HG03571 (cell line): ENCODE results near the gene IL36B.

ENCODE experiments used
- ATAC-seq: cut with Tn5 transposase; IDR thresholded peaks from one replicate; pipeline ENCODE4 v1.9.1; 2021; ENCODE audit not compliant: unreplicated experiment

IL36B gene

DNA sequence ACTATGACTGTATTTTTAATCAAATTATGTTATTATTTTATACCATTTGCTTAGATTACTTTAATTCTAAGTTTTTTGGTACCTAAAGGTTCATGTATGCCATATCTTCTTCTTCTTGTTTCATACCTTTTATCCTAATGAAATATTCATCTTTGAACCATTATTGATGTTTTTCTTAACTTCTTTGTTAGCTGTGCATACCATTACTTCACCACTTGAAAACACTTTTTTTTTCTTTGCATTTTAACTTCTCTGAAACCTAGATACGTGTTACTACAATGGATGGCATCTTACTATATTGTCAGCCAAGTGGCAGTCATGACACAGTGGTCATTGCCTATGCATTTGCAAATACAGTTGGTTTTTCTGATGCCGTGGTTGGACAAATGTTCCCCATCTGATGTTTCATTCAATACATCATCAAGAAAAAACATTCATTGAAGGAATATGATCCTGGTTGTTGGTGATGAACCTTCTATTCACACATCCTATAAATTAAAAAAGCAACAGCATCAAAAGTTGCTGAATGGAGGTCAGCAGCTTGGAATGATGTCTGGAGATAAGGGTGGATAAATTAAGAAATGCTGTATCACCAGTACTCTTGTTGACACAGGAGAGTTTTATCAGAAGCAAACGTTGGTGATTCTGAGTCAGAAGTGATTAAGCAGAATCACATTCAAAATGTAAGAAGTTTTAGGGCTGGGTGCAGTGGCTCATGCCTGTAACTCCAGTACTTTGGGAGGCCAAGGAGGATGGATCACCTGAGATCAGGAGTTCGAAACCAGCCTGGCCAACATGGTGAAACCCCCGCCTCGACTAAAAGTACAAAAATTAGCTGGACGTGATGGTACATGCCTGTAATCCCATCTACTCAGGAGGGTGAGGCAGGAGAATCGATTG, 40.0 kb downstream of the IL36B start:
- ATAC-seq, result no peak

DNA sequence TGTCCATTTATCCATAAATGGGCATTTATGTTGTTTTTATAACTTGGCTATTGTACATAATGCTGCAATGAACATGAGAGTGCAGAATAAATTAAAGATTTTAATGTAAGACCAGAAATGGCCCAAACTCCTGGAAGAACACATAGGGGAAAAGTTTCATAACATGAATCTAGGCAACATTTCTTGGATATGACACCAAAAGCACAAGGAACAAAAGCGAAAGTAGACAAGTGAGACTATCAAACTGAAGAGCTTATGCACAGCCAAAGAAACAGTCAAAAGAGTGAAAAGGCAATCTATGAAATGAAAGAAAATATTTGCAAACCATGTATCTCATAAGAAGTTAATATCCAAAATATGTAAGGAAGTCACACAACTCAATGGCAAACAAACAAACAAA, 41.6 kb downstream of the IL36B start:
- no peak for ATAC-seq

DNA sequence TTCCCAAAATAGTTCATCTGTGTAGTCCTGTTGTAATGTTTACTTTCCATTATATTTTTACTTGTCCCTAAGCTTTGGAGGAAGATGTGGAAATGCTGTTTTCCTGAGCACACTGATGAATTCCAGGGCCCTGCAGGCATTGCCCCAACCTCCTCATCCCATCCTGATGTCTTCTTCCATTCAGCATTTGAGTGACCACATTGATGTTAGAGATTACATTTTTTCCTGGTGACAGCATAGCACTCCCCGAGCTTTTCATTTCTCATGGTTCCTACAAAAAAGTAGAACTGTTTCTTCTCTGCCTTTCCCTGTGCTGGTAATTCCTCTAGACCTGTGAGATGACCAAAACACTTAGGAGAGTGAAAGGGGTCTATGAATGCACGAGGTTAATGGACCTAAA, 42.6 kb downstream of the IL36B start:
- ATAC-seq, result no peak

DNA sequence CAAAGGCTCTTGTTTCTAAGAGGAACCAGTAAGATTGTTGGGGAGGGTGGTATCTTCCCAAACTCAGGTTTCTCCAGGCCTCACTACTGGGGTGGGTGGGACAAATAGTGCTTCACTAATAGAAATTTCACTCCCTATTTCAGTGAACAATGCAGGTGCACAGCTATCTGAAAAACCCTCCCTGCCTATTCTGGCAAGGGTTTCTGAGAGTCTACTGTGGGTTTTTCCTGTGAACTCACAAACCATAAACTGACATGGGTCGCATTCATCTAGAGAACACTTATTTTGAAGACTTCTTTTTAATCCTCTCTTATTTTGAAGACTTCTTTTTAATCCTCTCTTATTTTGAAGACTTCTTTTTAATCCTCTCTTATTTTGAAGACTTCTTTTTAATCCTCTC, 43.0 kb downstream of the IL36B start:
- no peak for ATAC-seq

DNA sequence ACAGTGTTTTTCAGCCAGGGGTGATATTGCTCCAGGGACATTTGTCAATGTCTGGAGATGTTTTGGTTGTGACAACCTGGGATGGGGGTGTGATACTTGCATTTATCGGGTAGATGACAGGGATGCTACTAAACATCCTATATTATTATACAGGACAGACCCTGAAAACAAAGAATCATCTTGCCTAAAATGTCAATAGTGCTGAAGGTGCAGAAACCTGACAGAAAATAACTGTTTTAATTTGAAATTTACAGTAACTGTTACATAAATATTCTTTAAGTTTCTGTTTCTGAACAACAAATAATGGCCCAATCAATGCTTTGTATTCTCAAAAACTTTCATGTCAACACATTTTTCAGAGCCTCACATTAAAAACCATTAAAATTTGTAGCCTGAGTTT, 45.4 kb downstream of the IL36B start:
- ATAC-seq, result no peak

DNA sequence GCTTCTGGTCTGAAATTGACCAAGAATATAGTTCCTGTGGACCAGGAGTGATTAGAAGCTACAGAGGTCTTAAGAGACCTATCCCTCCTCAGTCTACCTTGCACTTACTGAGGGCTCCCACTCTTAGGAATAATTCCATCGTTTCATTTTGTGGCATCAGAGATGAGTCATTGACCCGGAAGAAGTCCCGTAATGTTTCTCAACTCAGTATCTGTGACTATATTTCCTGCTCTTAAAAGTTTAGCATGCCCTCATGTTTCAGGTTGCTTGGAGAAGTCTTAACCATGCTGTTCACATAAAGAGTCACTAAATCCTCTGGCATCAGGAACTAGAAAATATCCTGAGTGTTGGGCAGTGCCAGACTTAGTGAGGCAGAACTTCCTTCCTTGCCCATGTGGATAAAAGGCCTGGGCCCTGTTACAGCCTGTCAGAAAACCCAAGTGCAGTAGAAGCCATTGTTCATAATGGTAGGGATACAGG, 47.6 kb downstream of the IL36B start, which contains the start of gene IL36A:
IL36A (plus strand) TSS at position 430 of the 480 bp plus-strand sequence. CDS start 413 bp downstream, outside the sequence.
- ATAC-seq, result no peak

DNA sequence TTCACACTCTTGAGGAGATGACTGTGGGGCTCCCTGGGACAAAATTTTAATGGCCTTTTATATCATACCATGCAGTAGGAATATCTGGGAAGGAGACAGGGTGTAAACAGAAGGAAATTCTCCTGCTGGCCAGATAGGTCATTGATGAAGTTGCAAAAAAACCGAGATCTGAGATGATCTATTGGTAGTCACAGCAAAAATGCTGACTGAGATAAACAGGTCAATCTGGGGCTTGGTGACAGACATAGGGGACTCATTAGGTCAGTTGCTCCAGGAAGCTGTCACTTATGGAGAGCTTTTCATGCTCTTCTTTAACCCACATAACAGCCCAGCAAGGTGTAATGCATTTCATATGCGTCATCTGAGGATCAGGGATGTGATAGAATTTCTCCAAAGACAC, 50.0 kb downstream of the IL36B start:
- ATAC-seq, result no peak

DNA sequence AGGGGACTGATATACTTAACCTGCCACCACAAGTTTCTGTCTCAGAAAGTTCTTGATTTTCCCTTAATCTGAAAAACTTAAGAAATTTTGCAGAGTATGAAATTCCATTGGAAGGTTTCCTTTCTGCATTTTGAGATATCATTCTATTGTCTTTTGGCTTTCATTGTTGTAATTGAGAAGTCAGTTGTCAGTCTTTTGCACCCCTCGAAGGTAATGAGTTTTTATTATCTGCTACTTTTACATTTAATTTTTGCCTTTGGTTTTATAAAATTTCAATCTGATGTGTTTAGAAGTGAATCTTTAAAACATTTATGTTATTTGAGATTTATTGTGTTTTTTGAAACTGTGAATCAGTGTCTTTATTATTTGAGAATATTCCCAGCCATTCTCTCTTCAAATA, 52.2 kb downstream of the IL36B start:
- no peak for ATAC-seq

DNA sequence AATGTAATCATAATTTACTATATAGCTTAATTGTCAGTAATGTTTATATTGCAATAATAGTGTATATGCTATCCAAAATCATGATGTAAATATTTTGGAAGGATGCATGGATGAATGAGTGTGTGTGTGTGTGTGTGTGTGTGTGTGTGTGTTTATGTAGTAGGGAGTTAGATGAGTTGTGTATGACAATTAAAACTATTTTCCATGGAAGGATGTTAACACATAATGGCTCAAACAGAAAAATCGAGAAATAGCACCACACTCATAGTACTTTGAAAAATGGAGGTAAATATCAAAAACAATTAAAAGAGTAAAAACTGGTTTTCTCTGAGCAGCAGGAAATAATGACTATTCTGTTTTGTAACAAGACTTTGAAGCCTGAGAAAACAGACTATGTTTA, 55.5 kb downstream of the IL36B start:
- no peak for ATAC-seq

DNA sequence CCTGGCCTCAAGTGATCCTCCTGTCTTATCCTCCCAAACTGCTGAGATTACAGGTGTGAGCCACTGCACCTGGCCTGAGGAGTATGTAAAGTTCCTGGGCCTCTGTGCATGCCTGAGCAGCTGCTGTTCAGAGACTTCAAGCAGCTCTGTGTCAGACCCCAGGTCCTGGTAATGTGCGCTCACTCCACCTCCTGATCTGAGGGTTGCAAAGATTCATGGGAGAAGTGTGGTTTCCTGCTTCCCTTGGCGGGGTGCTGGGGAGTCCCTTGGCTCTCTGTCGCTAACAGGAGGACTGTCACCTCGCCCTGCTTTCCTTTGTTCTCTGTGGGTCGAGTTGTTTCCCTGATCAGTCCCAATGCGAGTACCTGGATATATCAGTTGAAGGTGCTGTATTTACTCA, 56.0 kb downstream of the IL36B start:
- no peak for ATAC-seq

DNA sequence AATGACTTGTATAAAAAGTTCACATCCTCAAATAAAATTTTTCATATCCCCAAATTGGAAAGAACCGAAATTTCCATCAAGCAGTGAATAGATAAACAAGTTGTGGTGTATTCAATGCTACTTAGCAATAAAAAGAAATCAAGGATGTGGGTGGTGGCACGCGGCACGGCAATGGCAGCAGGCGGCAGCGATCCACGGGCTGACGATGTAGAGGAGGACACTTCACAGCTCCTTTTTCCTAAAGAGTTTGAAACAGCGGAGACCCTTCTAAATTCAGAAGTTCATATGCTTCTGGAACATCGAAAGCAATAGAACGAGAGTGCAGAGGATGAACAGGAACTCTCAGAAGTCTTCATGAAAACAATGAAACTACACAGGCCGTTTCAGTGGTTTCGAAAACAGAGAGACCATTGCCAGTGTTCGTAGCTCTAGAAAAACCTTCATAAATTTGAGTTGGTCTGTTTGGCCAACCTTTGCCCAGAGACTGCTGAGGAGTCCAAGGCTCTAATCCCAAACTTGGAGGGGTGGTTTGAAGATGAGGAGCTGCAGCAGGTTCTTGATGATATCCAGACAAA, 57.2 kb downstream of the IL36B start:
- ATAC-seq, result no peak

DNA sequence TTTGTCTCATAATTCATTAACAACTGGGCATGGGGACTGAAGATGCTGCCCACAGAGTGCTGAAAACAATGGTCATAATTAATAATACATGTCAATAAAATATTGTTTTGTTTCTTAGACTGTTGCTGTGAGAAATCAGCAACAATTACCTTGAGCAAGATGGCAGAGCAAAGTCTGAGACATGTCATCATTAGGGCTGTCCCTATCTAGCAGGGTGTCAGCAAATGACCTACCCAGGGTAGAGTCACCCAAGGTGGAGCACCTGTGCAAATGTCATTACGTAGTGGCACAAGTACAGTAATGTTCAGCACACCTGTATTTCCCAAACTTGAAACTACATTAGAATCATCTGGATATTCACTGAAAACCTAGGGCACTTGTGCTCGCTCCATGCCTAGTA, 58.0 kb downstream of the IL36B start:
- ATAC-seq, result no peak

DNA sequence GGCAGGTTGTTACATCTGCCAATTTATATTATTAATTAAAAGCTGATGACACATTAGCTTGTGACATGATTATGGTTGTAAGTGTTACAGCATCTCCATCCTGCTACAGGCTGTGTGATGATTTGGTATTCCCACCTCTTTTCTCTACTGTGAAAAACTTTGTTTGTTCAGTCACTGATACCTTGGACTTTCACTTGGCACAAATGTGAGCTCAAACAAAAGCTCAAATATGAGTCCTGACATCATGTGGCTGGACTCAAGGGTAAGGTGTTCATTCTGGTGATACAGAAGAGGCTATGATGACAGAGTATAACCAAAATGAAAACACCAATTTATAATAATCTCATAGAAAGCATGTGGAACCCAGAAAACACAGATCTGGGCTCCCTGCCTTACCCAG, 58.8 kb downstream of the IL36B start:
- ATAC-seq, result no peak

DNA sequence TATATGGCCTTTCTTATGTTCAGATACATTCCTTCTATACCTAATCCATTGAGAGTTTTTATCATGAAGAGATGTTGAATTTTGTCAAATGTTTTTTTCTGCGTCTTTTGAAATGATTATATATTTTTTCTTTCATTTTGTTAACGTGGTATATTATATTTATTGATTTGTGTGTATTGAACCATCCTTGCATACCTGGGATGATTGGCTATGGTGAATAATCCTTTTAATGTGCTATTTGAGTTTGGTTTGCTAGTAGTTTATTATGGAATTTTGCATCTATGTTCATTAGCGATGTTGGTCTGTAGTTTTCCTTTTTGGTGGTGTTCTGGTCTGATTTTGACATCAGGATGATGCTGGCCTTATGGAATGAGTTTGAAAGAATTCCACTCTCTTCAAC, 63.1 kb downstream of the IL36B start:
- no peak for ATAC-seq

DNA sequence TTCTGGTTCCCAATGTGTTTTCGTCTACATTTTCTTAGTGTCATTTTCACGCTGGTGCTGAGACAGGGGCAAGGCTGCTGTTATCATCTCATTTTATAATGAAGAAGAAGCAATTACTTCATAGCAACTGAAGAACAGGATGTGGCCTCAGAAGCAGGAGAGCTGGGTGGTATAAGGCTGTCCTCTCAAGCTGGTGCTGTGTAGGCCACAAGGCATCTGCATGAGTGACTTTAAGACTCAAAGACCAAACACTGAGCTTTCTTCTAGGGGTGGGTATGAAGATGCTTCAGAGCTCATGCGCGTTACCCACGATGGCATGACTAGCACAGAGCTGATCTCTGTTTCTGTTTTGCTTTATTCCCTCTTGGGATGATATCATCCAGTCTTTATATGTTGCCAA, 67.6 kb downstream of the IL36B start:
- ATAC-seq, result no peak

DNA sequence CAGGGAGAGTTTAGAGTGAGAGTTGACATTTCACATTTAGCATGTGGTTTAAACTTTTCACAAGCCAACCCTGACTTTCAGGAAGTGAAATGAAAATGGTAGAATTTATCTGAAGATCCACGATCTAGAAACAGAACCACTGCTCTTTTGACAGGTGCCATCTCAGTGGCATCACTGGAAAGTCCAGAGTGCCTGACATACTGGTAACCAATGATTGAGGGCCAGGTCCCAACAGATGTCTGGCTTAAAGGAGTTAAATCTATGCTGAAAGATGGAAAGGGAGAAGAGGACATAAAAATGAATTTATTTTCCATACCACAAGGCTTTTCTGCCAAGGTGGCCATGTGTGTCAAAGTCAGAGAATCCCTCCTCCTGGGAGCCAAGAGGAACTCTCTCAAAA, 72.1 kb downstream of the IL36B start:
- no peak for ATAC-seq

DNA sequence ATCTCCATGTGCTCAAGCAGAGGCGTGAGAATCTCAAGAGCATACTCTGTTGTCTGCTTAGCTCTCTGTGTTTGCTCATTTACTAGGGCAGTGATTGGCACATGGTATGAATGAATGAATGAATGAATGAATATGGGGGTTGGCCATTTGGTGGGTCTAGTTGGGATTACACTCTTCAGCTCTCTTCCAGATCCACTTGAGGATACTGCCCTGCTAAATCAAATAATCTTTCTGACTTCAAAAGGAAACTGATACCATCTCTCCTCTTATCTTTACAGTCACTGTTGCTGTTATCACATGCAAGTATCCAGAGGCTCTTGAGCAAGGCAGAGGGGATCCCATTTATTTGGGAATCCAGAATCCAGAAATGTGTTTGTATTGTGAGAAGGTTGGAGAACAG, 72.9 kb downstream of the IL36B start:
- ATAC-seq, result no peak

DNA sequence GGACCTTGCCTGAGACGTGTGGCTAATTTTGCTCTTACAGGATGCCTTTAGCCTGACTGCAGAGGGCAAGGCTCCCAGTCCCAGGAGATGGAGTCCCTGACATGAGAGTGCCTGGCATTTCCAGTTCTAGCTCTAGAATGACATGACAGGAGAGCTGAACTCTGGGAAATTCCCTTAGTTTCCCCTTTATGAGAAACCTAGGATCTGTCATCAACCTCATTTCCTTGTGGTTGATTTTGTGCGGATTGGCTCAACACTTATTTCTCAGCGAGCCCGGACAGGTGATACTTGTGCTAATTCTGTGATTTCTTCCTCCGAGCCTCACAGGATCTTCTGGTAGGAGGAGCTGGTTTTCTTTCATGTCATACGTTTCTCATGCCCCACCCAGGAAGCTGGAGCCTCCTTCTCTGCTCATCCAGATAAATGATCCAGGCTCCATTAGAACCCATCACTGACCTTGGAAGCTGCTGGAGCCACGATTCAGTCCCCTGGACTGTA, 75.1 kb downstream of the IL36B start, which contains the start of gene IL36G:
IL36G (plus strand) TSS at position 448 of the 498 bp plus-strand sequence. CDS start 633 bp downstream, outside the sequence.
- ATAC-seq, result no peak
